Measurements from ENCODE around the gene TLE2.
"Not testable (repeated sequence)": the region's sequence is repeated elsewhere in the genome, so short reads cannot be mapped to it uniquely, and the experiment has no call there.

DNA sequence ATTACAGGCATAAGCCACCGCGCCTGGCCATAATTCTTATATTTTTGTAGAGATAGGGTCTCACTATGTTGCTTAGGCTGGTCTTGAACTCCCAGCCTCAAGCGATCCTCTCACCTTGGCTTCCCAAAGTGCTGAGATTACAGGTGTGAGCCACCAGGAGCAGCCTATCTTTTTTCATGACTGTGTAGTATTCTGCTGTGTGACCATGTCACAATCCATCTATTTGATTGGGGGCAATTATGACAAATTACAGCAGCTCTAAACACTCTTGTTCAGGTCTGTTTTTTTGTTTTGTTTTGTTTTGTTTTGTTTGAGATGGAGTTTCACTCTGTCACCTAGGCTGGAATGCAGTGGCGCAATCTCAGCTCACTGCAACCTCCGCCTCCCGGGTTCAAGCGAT, 20.9 kb upstream of the TLE2 start:
- not testable (repeated sequence) for TF ChIP-seq CTCF (conservative IDR thresholded peaks at IDR 0.05; ENCODE audit: low read depth, low read length); POLR2A (IDR thresholded peaks at IDR 0.05; ENCODE audit: low read depth, low read length); SMC3 (IDR thresholded peaks at IDR 0.05; ENCODE audit: low read depth, low read length); RAD21 (IDR thresholded peaks at IDR 0.05; ENCODE audit: low read length); NFE2L2 (IDR thresholded peaks at IDR 0.05; ENCODE audit: low read depth, low read length); MXI1 (IDR thresholded peaks at IDR 0.05; ENCODE audit: borderline replicate concordance, low read depth, low read length); MAZ (IDR thresholded peaks at IDR 0.05; ENCODE audit: borderline replicate concordance, low read depth, low read length); BHLHE40 (IDR thresholded peaks at IDR 0.05; ENCODE audit: low read depth, low read length)
- TF ChIP-seq, protein P1, sequence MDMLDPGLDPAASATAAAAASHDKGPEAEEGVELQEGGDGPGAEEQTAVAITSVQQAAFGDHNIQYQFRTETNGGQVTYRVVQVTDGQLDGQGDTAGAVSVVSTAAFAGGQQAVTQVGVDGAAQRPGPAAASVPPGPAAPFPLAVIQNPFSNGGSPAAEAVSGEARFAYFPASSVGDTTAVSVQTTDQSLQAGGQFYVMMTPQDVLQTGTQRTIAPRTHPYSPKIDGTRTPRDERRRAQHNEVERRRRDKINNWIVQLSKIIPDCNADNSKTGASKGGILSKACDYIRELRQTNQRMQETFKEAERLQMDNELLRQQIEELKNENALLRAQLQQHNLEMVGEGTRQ (IDR thresholded peaks at IDR 0.05; ENCODE audit: low read depth, low read length) = not testable (repeated sequence)
